BLaER1 treated with 17β-estradiol and CSF1 and Interleukin-3, amounts not matched to agents 10 nM and 100 nM (cell line): ENCODE data around the gene NUMBL.
"Not testable (repeated sequence)": the region's sequence is repeated elsewhere in the genome, so short reads cannot be mapped to it uniquely, and the experiment has no call there.

ENCODE experiments used
- H3K27ac ChIP-seq, 11 experiments: shearing (Covaris generic); formaldehyde crosslinking; 2 replicates each; pipeline ENCODE4 v1.8.1; 2022
- H3K27me3 ChIP-seq, 11 experiments: shearing (Covaris generic); formaldehyde crosslinking; 2 replicates each; pipeline ENCODE4 v1.8.1; 2022
- H3K36me3 ChIP-seq, 11 experiments: shearing (Covaris generic); formaldehyde crosslinking; 2 replicates each; pipeline ENCODE4 v1.8.1; 2022
- H3K4me1 ChIP-seq, 10 experiments: shearing (Covaris generic); formaldehyde crosslinking; 2 replicates each; pipeline ENCODE4 v1.8.1; 2022
- H3K4me2 ChIP-seq, 11 experiments: shearing (Covaris generic); formaldehyde crosslinking; 2 replicates each; pipeline ENCODE4 v1.8.1; 2022
- H3K4me3 ChIP-seq, 10 experiments: shearing (Covaris generic); formaldehyde crosslinking; 2 replicates each; pipeline ENCODE4 v1.8.1; 2022
- H3K9ac ChIP-seq, 11 experiments: shearing (Covaris generic); formaldehyde crosslinking; 2 replicates each; pipeline ENCODE4 v1.8.1; 2022
- H3K9me3 ChIP-seq, 11 experiments: shearing (Covaris generic); formaldehyde crosslinking; replicated peaks in 1 of 11; 2 replicates each; pipeline ENCODE4 v1.8.1; 2022
- H4K20me1 ChIP-seq, 11 experiments: shearing (Covaris generic); formaldehyde crosslinking; 2 replicates each; pipeline ENCODE4 v1.8.1; 2022
- Cebpa-rat ChIP-seq, 11 experiments: shearing (Covaris generic); IDR thresholded peaks; 2 replicates each; pipeline ENCODE4 v1.8.1; 2022

The NUMBL gene

DNA sequence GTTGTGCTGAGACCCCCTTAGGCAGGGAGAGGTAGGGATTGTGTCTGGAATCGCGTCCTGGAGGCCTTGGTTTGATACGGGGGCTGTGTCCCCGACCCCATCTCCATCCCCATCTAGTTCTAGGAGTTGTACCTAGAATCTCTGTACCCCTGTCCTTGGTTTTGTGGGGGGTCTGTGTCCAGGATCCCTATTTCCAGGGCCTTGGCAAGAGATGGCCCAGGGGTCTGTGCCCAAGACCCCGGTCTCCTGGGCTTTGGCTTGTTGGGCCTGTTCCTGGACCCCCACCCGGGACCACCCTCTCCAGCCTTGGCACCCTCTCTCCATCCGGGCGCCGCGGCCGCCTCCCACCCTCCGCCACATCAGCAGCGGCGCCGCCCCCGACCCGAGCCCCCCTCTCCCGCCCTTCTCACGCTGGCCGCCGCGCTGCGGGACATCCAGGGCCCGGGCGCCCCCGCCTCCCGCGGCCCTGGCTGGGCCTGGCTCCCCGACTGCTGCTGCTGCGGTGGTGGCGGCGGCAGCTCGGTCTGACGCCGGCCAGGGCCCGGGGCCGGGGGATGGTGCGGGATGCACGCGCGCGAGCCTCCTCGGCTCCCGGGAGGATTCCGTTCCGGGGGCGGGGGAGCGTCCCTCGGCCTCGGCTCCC, at the start of gene NUMBL:
Gene NUMBL, minus strand, starts transcription at position 602 of the 643 bp plus-strand sequence. Its CDS starts 168 bp downstream, at position 434.
- Histone ChIP-seq H3K4me2 (peak within 1 kb of the TSS; percentile 95 to 100 (median 98)), H4K20me1 (peaks cover 0 to 20% (median 0%) of the 10 kb centered on the region in 11 experiments; a peak in 4 of 22 replicates), H3K9me3 (no peaks in the 10 kb centered on the region), H3K27ac (peak within 1 kb of the TSS; percentile 27 to 93 (median 84); a peak in 21 of 22 replicates), H3K9ac (peak within 1 kb of the TSS; percentile 77 to 88 (median 85)), H3K27me3 (no peaks in the 10 kb centered on the region), H3K36me3 (peaks cover 8 to 37% (median 16%) of the 10 kb centered on the region in 11 experiments; a peak in 21 of 22 replicates), H3K4me1 (peaks cover 27 to 45% (median 38%) of the 10 kb centered on the region in 10 experiments), H3K4me3 (peak within 1 kb of the TSS; percentile 54 to 80 (median 74))
- no peak for TF ChIP-seq Cebpa-rat (IDR thresholded peaks at IDR 0.05)

DNA sequence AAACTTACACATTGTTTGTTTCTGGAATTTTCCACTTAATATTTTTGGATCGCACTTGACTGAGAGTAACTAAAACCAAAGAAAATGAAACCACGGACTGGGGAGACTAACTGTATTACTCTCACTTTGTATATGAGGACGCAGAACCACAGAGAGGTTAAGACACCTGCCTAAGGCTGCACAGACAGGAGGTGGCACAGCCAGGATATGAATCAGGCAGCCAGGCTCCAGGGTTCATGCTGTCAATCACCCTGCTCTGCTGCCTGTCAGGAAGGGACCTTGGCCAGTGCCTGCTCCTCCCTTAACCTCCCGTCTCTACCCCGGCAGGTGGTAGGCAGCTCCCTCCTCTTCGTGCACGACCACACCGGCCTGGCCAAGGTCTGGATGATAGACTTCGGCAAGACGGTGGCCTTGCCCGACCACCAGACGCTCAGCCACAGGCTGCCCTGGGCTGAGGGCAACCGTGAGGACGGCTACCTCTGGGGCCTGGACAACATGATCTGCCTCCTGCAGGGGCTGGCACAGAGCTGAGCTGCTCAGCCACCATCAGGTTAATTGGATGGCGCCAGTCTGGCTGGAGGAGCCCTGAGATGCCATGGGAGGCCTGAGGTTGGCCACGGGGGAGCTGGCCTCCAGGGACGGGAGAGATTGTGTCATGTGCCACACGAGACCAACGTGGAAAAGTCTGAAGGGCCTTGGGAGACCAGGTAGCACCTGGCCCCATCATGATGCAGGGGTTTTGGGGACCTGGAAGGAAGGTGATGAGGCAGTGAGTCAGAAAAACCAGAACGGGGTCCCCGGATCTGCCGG, 48.8 kb upstream of the NUMBL start:
- Histone ChIP-seq H3K27ac (peak overlapping the region in 1 of 11 experiments; percentile 12; a peak in 1 of 22 replicates), H3K27me3 (no peaks in the 10 kb centered on the region), H4K20me1 (no peaks in the 10 kb centered on the region; a peak in 2 of 22 replicates), H3K9me3 (no peaks in the 10 kb centered on the region), H3K4me3 (no peak overlapping the region), H3K9ac (peak overlapping the region in 7 of 11 experiments; percentile 9 to 35 (median 20); a peak in 6 of 22 replicates), H3K4me1 (peaks cover 0 to 14% (median 11%) of the 10 kb centered on the region in 10 experiments; a peak in 13 of 20 replicates), H3K36me3 (peaks cover 33 to 75% (median 49%) of the 10 kb centered on the region in 11 experiments), H3K4me2 (peak overlapping the region in 6 of 11 experiments; percentile 6 to 34 (median 16); a peak in 9 of 22 replicates)
- no peak for TF ChIP-seq Cebpa-rat (IDR thresholded peaks at IDR 0.05)

DNA sequence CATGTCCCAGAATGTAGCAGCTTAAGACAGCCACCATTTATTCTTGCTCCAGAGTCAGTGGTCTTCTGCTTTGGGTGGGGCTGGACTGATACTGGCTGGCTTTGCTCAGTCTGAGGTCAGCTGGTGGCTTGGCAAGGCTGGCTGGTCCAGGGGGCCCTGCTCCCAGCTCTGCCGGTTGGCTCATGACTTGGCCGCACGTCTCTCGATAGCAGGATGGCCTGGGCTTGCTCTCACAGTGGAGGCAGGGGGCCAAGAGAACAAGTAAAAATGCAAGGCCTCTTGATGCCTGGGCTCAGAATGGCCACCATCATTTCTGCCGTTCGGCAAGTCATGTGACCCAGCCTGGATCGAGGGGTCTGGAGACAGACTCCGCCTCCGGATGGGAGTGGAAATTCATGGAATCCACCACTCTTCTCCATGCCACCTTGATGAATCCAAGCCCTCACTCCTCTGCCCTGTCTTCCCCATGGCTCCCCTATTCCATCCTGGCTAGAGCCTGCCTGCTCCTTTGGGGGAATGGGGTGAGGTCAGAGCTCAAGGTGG, 46.7 kb upstream of the NUMBL start:
- no peak overlapping the region for H3K4me2 ChIP-seq
- H3K27me3 ChIP-seq = no peaks in the 10 kb centered on the region
- peaks cover 52 to 86% (median 69%) of the 10 kb centered on the region in 11 experiments for H3K36me3 ChIP-seq
- no peak overlapping the region for H3K27ac ChIP-seq
- H3K9me3 ChIP-seq = no peaks in the 10 kb centered on the region
- H3K4me3 ChIP-seq = no peak overlapping the region
- peaks cover 0 to 14% (median 11%) of the 10 kb centered on the region in 10 experiments; a peak in 13 of 20 replicates for H3K4me1 ChIP-seq
- no peak for TF ChIP-seq Cebpa-rat (IDR thresholded peaks at IDR 0.05)
- no peak overlapping the region for H3K9ac ChIP-seq
- H4K20me1 ChIP-seq = peaks cover 0 to 6% (median 0%) of the 10 kb centered on the region in 11 experiments; a peak in 2 of 22 replicates

DNA sequence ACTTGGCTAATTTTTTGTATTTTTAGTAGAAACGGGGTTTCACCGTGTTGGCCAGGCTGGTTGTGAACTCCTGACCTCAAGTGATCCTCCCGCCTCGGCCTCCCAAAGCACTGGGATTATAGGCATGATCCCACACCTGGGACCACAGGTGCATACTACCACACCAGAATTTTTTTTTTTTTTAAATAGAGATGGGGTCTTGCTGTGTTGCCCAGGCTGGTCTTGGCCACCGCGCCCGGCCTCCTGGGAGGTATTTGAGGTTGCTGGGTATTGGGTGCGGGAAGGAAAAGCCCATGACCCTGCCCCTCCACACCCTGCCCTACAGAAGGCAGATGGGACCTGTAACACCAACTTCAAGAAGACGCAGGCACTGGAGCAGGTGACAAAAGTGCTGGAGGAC, 46.2 kb upstream of the NUMBL start:
- no peak overlapping the region for H3K4me3 ChIP-seq
- peaks cover 0 to 14% (median 11%) of the 10 kb centered on the region in 10 experiments; a peak in 13 of 20 replicates for H3K4me1 ChIP-seq
- no peaks in the 10 kb centered on the region for H3K9me3 ChIP-seq
- H3K36me3 ChIP-seq = peaks cover 57 to 91% (median 74%) of the 10 kb centered on the region in 11 experiments
- H3K9ac ChIP-seq = no peak overlapping the region
- H4K20me1 ChIP-seq = peaks cover 0 to 6% (median 0%) of the 10 kb centered on the region in 11 experiments; a peak in 2 of 22 replicates
- H3K27me3 ChIP-seq = no peaks in the 10 kb centered on the region
- no peak overlapping the region for H3K27ac ChIP-seq
- TF ChIP-seq Cebpa-rat (IDR thresholded peaks at IDR 0.05) = no peak
- H3K4me2 ChIP-seq = no peak overlapping the region

- H3K27ac ChIP-seq = no peak overlapping the region
- H3K9ac ChIP-seq = no peak overlapping the region
- no peak overlapping the region for H3K4me3 ChIP-seq
- peaks cover 0 to 13% (median 10%) of the 10 kb centered on the region in 10 experiments; a peak in 11 of 20 replicates for H3K4me1 ChIP-seq
- H3K36me3 ChIP-seq = peaks cover 71 to 98% (median 88%) of the 10 kb centered on the region in 11 experiments
- no peak overlapping the region for H3K4me2 ChIP-seq
- H3K9me3 ChIP-seq = no peaks in the 10 kb centered on the region
- H3K27me3 ChIP-seq = no peaks in the 10 kb centered on the region
- TF ChIP-seq Cebpa-rat (IDR thresholded peaks at IDR 0.05) = no peak
- peaks cover 0 to 6% (median 0%) of the 10 kb centered on the region in 11 experiments; a peak in 2 of 22 replicates for H4K20me1 ChIP-seq
Observed at GRCh38 chr19:40735013-40735771, 44.7 kb upstream of the NUMBL start.

- H3K36me3 ChIP-seq = peaks cover 81 to 98% (median 94%) of the 10 kb centered on the region in 11 experiments
- no peaks in the 10 kb centered on the region for H3K27me3 ChIP-seq
Observed at GRCh38 chr19:40733149-40733548, 42.7 kb upstream of the NUMBL start.

DNA sequence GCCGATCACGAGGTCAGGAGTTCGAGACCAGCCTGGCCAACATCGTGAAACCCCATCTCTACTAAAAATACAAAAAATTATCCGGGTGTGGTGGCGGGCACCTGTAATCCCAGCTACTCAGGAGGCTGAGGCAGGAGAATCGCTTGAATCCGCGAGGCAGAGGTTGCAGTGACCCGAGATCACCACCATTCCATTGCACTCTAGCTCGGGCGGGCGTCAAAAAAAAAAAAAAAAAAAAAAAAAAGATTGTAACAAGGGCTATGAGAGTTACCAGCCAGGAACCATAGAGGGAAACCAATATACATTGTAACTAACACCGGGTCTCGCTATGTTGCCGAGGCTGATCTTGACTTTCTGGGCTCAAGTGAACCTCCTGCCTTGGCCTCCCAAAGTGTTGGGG, 41.9 kb upstream of the NUMBL start:
- H3K9ac ChIP-seq, H3K27ac ChIP-seq, H3K4me2 ChIP-seq, H3K9me3 ChIP-seq, H3K4me1 ChIP-seq, H3K4me3 ChIP-seq, H3K27me3 ChIP-seq, H4K20me1 ChIP-seq: not testable (repeated sequence)
- peaks cover 82 to 100% (median 97%) of the 10 kb centered on the region in 11 experiments for H3K36me3 ChIP-seq

More at GRCh38 chr19:40733149-40733548, 42.7 kb upstream of the NUMBL start:
- H3K9me3 ChIP-seq = no peaks in the 10 kb centered on the region
- no peak overlapping the region for H3K4me3 ChIP-seq
- no peak overlapping the region for H3K27ac ChIP-seq
- H4K20me1 ChIP-seq = peaks cover 0 to 6% (median 0%) of the 10 kb centered on the region in 11 experiments; a peak in 1 of 22 replicates
- no peak overlapping the region for H3K4me2 ChIP-seq
- no peak overlapping the region for H3K9ac ChIP-seq
- H3K4me1 ChIP-seq = no peaks in the 10 kb centered on the region
- TF ChIP-seq Cebpa-rat (IDR thresholded peaks at IDR 0.05) = no peak

DNA sequence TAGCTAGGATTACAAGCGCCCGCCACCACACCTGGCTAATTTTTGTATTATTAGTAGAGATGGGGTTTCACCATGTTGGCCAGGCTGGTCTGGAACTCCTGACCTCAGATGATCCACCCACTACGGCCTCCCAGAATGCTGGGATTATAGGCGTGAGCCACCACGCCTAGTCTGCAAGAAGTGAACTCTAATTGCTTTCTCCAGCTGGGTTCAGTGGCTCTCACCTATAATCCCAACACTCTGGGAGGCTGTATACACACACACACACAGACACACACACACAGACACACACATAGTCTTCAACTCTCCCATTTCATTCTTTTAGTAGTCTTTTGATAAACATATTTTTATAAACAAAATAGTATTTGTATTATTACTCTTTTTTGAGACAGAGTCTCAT, 39.6 kb upstream of the NUMBL start:
- peaks cover 0 to 10% (median 0%) of the 10 kb centered on the region in 11 experiments; a peak in 2 of 22 replicates for H3K9me3 ChIP-seq
- not testable (repeated sequence) for H3K4me1 ChIP-seq, H3K4me3 ChIP-seq, H3K9ac ChIP-seq, H4K20me1 ChIP-seq, H3K27ac ChIP-seq, H3K4me2 ChIP-seq, H3K27me3 ChIP-seq
- H3K36me3 ChIP-seq = peaks cover 75 to 100% (median 95%) of the 10 kb centered on the region in 11 experiments
